ENCODE measurements around the gene ACKR4.

Gene ACKR4

GRCh38 chr3:132643366-132643765, 46.3 kb downstream of the ACKR4 start:
- Mint-ChIP-seq H3K4me1 (no peaks in the 10 kb centered on the region), H3K27ac (no peak overlapping the region)

GRCh38 chr3:132645058-132645457, 48.0 kb downstream of the ACKR4 start:
- H3K27me3 Mint-ChIP-seq (ENCODE audit: low read depth): peaks cover 3% of the 10 kb centered on the region
- no peaks in the 10 kb centered on the region for H3K36me3 Mint-ChIP-seq (ENCODE audit: low read depth)
- no peaks in the 10 kb centered on the region for H3K4me1 Mint-ChIP-seq
- no peak overlapping the region for H3K4me3 Mint-ChIP-seq
- no peak overlapping the region for H3K27ac Mint-ChIP-seq
- TF ChIP-seq CTCF (IDR thresholded peaks at IDR 0.05; ENCODE audit: unreplicated experiment in 3 of 3): no peak
- no peaks in the 10 kb centered on the region for H3K9me3 Mint-ChIP-seq

More at GRCh38 chr3:132643366-132643765, 46.3 kb downstream of the ACKR4 start:
- Mint-ChIP-seq H3K27me3 (ENCODE audit: low read depth) (peaks cover 3% of the 10 kb centered on the region), H3K36me3 (ENCODE audit: low read depth) (peaks cover 5% of the 10 kb centered on the region), H3K9me3 (no peaks in the 10 kb centered on the region), H3K4me3 (no peak overlapping the region)
- no peak for TF ChIP-seq CTCF (IDR thresholded peaks at IDR 0.05; ENCODE audit: unreplicated experiment in 3 of 3)

GRCh38 chr3:132650153-132650552, 53.1 kb downstream of the ACKR4 start:
- H3K4me3 Mint-ChIP-seq: no peak overlapping the region
- TF ChIP-seq CTCF (IDR thresholded peaks at IDR 0.05; ENCODE audit: unreplicated experiment in 3 of 3): no peak
- no peaks in the 10 kb centered on the region for H3K27me3 Mint-ChIP-seq (ENCODE audit: low read depth)
- no peaks in the 10 kb centered on the region for H3K9me3 Mint-ChIP-seq
- no peak overlapping the region for H3K27ac Mint-ChIP-seq
- no peaks in the 10 kb centered on the region for H3K4me1 Mint-ChIP-seq
- no peaks in the 10 kb centered on the region for H3K36me3 Mint-ChIP-seq (ENCODE audit: low read depth)

Measured in nephron (organoid).